Endothelial cell of umbilical vein (primary cell): Measurements from ENCODE around the gene MIER3. TPM values are rescaled to one million over a fixed set of nuclear protein-coding genes. Genes with fewer than 3 reads are reported as not detected.

Source experiments
- BruUV-seq: library from RNA; stranded (reverse); fragments of 400-500 nt; replicated peaks from 2 replicates; lab custom pipeline; 2021; lab: Mats Ljungman, UMichigan
- CTCF ChIA-PET: fragments of 300-600, 350-600 bp; sonication (Branson Sonifier 250); formaldehyde crosslinking; loops from one replicate; lab custom pipeline; 2021; ENCODE audit warnings: antibody characterized with exemption, inconsistent platforms; lab: Charles Lee
- POLR2A ChIA-PET: fragments of 300-600, 350-600 bp; sonication (Branson Sonifier 250); formaldehyde crosslinking; loops from one replicate; lab custom pipeline; 2021; ENCODE audit warnings: antibody characterized with exemption, inconsistent platforms; lab: Charles Lee
- DNase-seq: peaks from one replicate; pipeline ENCODE4 v3.0.0-alpha.2; 2011; ENCODE audit warnings: low read depth, low spot score
- FAIRE-seq: peaks from 2 replicates; lab custom pipeline; 2011; peaks lifted over from hg19 to GRCh38; lab: Jason Lieb, UNC
- H2AFZ ChIP-seq: 2 replicates; pipeline ENCODE4 v1.6.0; 2012; ENCODE audit warnings: low read depth, low read length, control low read depth, inconsistent platforms
- H3K27ac ChIP-seq: 2 replicates; pipeline ENCODE4 v1.5.1; 2011; ENCODE audit warnings: low read depth, mild to moderate bottlenecking, control low read depth, low read length, moderate library complexity; ENCODE audit not compliant: insufficient read depth
- H3K27me3 ChIP-seq, 2 experiments: 2 replicates each; pipeline versions ENCODE4 v1.6.0 to v1.6.1; 2011; ENCODE audit warnings: low read length in 2 of 2, mixed read lengths in 1 of 2; ENCODE audit not compliant: control insufficient read depth in 2 of 2, insufficient read depth in 2 of 2
- H3K36me3 ChIP-seq, 2 experiments: 2 replicates in 1 of 2; 3 replicates in 1 of 2; pipeline ENCODE4 v1.5.1; 2011; ENCODE audit warnings: low read length in 2 of 2, mild to moderate bottlenecking in 1 of 2, moderate library complexity in 1 of 2; ENCODE audit not compliant: control insufficient read depth in 2 of 2, insufficient read depth in 2 of 2; ENCODE audit errors: extremely low read depth in 1 of 2
- H3K4me1 ChIP-seq: 3 replicates; pipeline ENCODE4 v1.5.1; 2011; ENCODE audit warnings: mild to moderate bottlenecking, low read length; ENCODE audit not compliant: control insufficient read depth, insufficient read depth; ENCODE audit errors: extremely low read depth
- H3K4me2 ChIP-seq: 2 replicates; pipeline ENCODE4 v1.6.1; 2011; ENCODE audit warnings: low read length, control low read depth, mixed read lengths; ENCODE audit not compliant: insufficient read depth
- H3K4me3 ChIP-seq, 3 experiments: fragments of 200-600 bp in 1 of 3; sonication (generic), shearing (Covaris generic) in 1 of 3; replicated peaks in 1 of 3; 2 replicates each; pipeline ENCODE4 v1.5.1; 2011 to 2016; ENCODE audit warnings: control low read depth in 3 of 3, low read length in 3 of 3, mild to moderate bottlenecking in 2 of 3, inconsistent platforms in 1 of 3, low read depth in 1 of 3, moderate library complexity in 1 of 3; ENCODE audit not compliant: insufficient read depth in 1 of 3
- H3K79me2 ChIP-seq: 2 replicates; pipeline ENCODE4 v1.6.0; 2012; ENCODE audit warnings: low read length, inconsistent platforms; ENCODE audit not compliant: control insufficient read depth, insufficient read depth
- H3K9ac ChIP-seq: replicated peaks from 2 replicates; pipeline ENCODE3; 2011; ENCODE audit warnings: low read length, control low read depth; ENCODE audit not compliant: insufficient read depth; ENCODE audit errors: extremely low read depth
- H3K9me1 ChIP-seq: replicated peaks from 3 replicates; pipeline ENCODE4 v1.6.0; 2011; ENCODE audit warnings: mild to moderate bottlenecking, low read length; ENCODE audit not compliant: control insufficient read depth, insufficient read depth; ENCODE audit errors: extremely low read depth
- H3K9me3 ChIP-seq: replicated peaks from 2 replicates; pipeline ENCODE4 v1.5.1; 2012; ENCODE audit warnings: low read length, inconsistent platforms; ENCODE audit not compliant: control insufficient read depth, insufficient read depth
- H4K20me1 ChIP-seq: replicated peaks from 2 replicates; pipeline ENCODE3; 2011; ENCODE audit warnings: mild to moderate bottlenecking, low read length; ENCODE audit not compliant: control insufficient read depth, insufficient read depth; ENCODE audit errors: extremely low read depth
- EZH2 ChIP-seq: IDR thresholded peaks from 2 replicates; pipeline ENCODE4 v1.6.1; 2012; ENCODE audit warnings: borderline replicate concordance, low read depth, mild to moderate bottlenecking, moderate library complexity, low read length, inconsistent platforms; ENCODE audit not compliant: severe bottlenecking
- FOS ChIP-seq: IDR thresholded peaks from 2 replicates; pipeline ENCODE4 v1.6.1; 2011; ENCODE audit warnings: mild to moderate bottlenecking, low read length, moderate library complexity, borderline replicate concordance; ENCODE audit not compliant: insufficient read depth
- GATA2 ChIP-seq: IDR thresholded peaks from 2 replicates; pipeline ENCODE4 v1.7.0; 2011; ENCODE audit warnings: low read depth, mild to moderate bottlenecking, moderate library complexity, mixed read lengths, low read length; ENCODE audit not compliant: insufficient read length, insufficient read depth
- JUN ChIP-seq: IDR thresholded peaks from 2 replicates; pipeline ENCODE4 v1.6.1; 2011; ENCODE audit warnings: borderline replicate concordance, low read depth; ENCODE audit not compliant: insufficient read length, insufficient read depth
- MYC ChIP-seq: IDR thresholded peaks from one replicate; pipeline ENCODE4 v1.6.1; 2011; ENCODE audit warnings: mild to moderate bottlenecking, low read depth, low read length
- POLR2A ChIP-seq: IDR thresholded peaks from 2 replicates; pipeline ENCODE4 v1.6.1; 2012; ENCODE audit warnings: low read depth, mild to moderate bottlenecking, control low read depth, low read length
- POLR2AphosphoS5 ChIP-seq: IDR thresholded peaks from 2 replicates; pipeline ENCODE4 v1.6.1; 2012; ENCODE audit warnings: low read depth, mild to moderate bottlenecking, control low read depth, low read length, moderate library complexity; ENCODE audit not compliant: insufficient read depth
- dilution Hi-C: fragments of 300-500 bp; cut with MboI; formaldehyde crosslinking; loops from one replicate; pipeline ENCODE4 v1.15.0; 2019; ENCODE audit warnings: low sequenced_read_pairs; ENCODE audit not compliant: extremely low pct_ligation_motif_present
- intact Hi-C: fragments of 100-400 bp; cut with micrococcal nuclease; formaldehyde crosslinking; loops from one replicate; pipeline ENCODE4 v1.10.0; 2022
- polyA plus RNA-seq, 4 experiments: library from polyadenylated mRNA; depleted of rRNA in 3 of 4; stranded (reverse) in 3 of 4; unstranded in 1 of 4; fragments of >200 nt; gene quantifications; 2 replicates each; pipeline versions ENCODE4 v1.2.1 to v1.2.3, GENCODE V29; 2011 to 2012; ENCODE audit warnings: missing spikeins in 1 of 4
- total RNA-seq: library from RNA; stranded (reverse); gene quantifications from 2 replicates; pipeline ENCODE4 v1.2.3, GENCODE V29; 2021
- TF ChIP-seq, protein P1 (sequence below): IDR thresholded peaks from 2 replicates; pipeline ENCODE4 v1.6.1; 2011; ENCODE audit not compliant: insufficient read depth, insufficient read length
- TF ChIP-seq, protein P2 (sequence below), 2 donors: IDR thresholded peaks; 1 replicate in 1 of 2; 2 replicates in 1 of 2; pipeline ENCODE4 v1.5.1; 2011; ENCODE audit warnings: low read length in 2 of 2, mild to moderate bottlenecking in 2 of 2, moderate library complexity in 2 of 2, control low read depth in 1 of 2, inconsistent platforms in 1 of 2, low read depth in 1 of 2; ENCODE audit not compliant: insufficient read depth in 1 of 2; ENCODE audit errors: extremely low read depth in 1 of 2

Gene MIER3
- total and polyA plus RNA-seq, 2 donors (not counting 3 experiments of a cell fraction or from before 2014, with no cell fraction given), result 6.6 to 20.5 TPM

DNA sequence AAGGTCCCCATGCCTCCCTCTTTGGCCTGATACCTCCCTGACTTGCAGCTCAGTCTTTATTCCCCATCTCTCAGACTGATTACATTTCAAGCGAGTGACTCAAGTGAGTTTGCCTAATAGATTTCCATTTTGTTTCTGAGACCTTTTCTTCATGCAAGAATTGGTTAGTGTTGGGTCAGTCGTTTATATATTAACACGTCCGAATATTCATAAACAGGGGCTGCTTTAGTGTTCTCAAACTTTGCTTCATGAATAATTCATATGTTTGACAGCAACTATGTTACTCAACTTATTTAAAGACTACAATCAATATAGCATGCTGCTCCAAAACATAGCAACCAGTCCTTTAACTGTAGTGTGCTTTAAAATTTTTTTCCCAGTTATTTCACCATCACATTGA lies 36.6 kb upstream of the MIER3 start:
- Histone ChIP-seq H4K20me1 (no peaks in the 10 kb centered on the region), H3K27ac (no peak overlapping the region), H3K4me2 (no peak overlapping the region), H3K4me1 (no peaks in the 10 kb centered on the region), H3K4me3 (no peak overlapping the region), H3K79me2 (no peaks in the 10 kb centered on the region), H3K36me3 (no peaks in the 10 kb centered on the region), H3K27me3 (peaks cover 5 to 11% of the 10 kb centered on the region in 2 experiments), H3K9me3 (no peaks in the 10 kb centered on the region), H3K9ac (no peak overlapping the region), H3K9me1 (no peaks in the 10 kb centered on the region), H2AFZ (no peak overlapping the region)
- dilution Hi-C loops, result no loop called here
- intact Hi-C loops, result no loop called here
- FAIRE-seq (no peak), DNase-seq (no peak)
- no TSS peak for BruUV-seq
- CTCF ChIA-PET, result no interaction called here
- TF ChIP-seq EZH2, result no peak
- no peak for TF ChIP-seq POLR2AphosphoS5
- no peak for TF ChIP-seq FOS
- TF ChIP-seq JUN, result no peak
- no peak for TF ChIP-seq POLR2A
- no peak for TF ChIP-seq MYC
- TF ChIP-seq GATA2, result no peak
- TF ChIP-seq, protein P1, sequence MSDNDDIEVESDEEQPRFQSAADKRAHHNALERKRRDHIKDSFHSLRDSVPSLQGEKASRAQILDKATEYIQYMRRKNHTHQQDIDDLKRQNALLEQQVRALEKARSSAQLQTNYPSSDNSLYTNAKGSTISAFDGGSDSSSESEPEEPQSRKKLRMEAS, result no peak
- POLR2A ChIA-PET, result no interaction called here

DNA sequence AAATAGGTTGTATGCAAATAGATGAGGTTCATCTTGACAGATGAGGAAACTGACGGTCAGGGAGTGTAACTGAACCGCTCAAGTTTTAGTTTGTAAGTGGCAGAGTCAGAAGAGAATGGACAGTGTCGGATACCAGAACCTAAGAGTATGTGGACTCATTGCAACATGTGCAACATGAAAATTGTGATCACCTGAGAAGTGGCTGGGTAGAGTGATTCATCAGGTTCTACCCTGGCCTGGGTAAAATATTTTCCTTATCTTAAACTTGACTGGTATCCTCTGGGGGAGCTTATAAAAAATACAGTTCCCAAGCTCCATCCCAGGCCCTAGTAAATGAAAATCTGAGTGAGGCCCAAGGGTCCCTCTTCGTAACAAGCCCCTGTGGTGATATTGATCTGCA lies 35.2 kb upstream of the MIER3 start:
- no peak overlapping the region for H3K4me3 ChIP-seq
- no peaks in the 10 kb centered on the region for H3K9me3 ChIP-seq
- no peaks in the 10 kb centered on the region for H3K9me1 ChIP-seq
- TF ChIP-seq GATA2 (no peak), FOS (no peak), JUN (no peak), MYC (no peak), POLR2A (no peak), EZH2 (no peak), POLR2AphosphoS5 (no peak)
- TF ChIP-seq, protein P2, sequence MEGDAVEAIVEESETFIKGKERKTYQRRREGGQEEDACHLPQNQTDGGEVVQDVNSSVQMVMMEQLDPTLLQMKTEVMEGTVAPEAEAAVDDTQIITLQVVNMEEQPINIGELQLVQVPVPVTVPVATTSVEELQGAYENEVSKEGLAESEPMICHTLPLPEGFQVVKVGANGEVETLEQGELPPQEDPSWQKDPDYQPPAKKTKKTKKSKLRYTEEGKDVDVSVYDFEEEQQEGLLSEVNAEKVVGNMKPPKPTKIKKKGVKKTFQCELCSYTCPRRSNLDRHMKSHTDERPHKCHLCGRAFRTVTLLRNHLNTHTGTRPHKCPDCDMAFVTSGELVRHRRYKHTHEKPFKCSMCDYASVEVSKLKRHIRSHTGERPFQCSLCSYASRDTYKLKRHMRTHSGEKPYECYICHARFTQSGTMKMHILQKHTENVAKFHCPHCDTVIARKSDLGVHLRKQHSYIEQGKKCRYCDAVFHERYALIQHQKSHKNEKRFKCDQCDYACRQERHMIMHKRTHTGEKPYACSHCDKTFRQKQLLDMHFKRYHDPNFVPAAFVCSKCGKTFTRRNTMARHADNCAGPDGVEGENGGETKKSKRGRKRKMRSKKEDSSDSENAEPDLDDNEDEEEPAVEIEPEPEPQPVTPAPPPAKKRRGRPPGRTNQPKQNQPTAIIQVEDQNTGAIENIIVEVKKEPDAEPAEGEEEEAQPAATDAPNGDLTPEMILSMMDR (IDR thresholded peaks at IDR 0.05; ENCODE audit: extremely low read depth in 1 of 2, insufficient read depth in 1 of 2, low read depth in 1 of 2, low read length in 2 of 2), result no peak
- TF ChIP-seq, protein P1, result no peak
- H3K4me1 ChIP-seq, result no peaks in the 10 kb centered on the region
- no peaks in the 10 kb centered on the region for H3K36me3 ChIP-seq
- intact Hi-C loops, result no loop called here
- no peaks in the 10 kb centered on the region for H3K79me2 ChIP-seq
- dilution Hi-C loops, result no loop called here
- no peak overlapping the region for H2AFZ ChIP-seq
- H3K27ac ChIP-seq, result no peak overlapping the region
- CTCF ChIA-PET, result interaction anchor here (0.6 to 1.7 kb wide), 2 partner anchors 9 to 14 kb away, joined by 3 to 7 read pairs; no protein-coding TSS in a partner anchor
- H3K27me3 ChIP-seq, result peaks cover 5 to 13% of the 10 kb centered on the region in 2 experiments
- no peak for DNase-seq
- POLR2A ChIA-PET, result interaction anchor here (0.7 kb wide), 1 partner anchor 11 kb away, joined by 8 read pairs; no protein-coding TSS in a partner anchor
- no peak overlapping the region for H3K4me2 ChIP-seq
- FAIRE-seq, result no peak
- H4K20me1 ChIP-seq, result no peaks in the 10 kb centered on the region
- BruUV-seq, result no TSS peak
- H3K9ac ChIP-seq, result no peak overlapping the region
